Measurements from ENCODE around the gene ABHD4. TPM values are rescaled to one million over a fixed set of nuclear protein-coding genes. Genes with fewer than 3 reads are reported as not detected.

Gene ABHD4
- total RNA-seq, 1 donor from 2014 or later = 34.2 TPM

DNA sequence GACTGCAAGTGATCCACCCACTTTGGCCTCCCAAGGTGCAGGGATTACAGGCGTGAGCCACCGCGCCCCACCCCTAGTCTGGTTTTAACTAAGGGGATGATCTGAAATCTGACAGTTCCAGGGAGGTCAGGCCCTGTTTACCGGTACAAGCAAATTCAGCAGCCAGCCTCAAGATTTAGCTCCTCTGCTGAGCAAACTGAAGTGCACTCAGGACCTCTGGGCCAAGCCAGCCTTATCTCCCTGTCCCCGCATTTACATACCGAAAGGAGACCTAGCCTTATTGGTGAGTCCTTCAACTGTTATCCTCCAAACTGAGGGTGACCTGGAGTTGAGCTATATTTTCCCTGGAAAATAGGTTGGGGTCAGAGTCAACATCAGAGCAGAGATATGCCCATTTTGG, 835 bp upstream of the ABHD4 start:
- intact Hi-C loops (cut with DNase I) = no loop called here
- H3K9me3 ChIP-seq = no peaks in the 10 kb centered on the region
- ATAC-seq (no peak), DNase-seq (no peak)
- TF ChIP-seq, protein P1, sequence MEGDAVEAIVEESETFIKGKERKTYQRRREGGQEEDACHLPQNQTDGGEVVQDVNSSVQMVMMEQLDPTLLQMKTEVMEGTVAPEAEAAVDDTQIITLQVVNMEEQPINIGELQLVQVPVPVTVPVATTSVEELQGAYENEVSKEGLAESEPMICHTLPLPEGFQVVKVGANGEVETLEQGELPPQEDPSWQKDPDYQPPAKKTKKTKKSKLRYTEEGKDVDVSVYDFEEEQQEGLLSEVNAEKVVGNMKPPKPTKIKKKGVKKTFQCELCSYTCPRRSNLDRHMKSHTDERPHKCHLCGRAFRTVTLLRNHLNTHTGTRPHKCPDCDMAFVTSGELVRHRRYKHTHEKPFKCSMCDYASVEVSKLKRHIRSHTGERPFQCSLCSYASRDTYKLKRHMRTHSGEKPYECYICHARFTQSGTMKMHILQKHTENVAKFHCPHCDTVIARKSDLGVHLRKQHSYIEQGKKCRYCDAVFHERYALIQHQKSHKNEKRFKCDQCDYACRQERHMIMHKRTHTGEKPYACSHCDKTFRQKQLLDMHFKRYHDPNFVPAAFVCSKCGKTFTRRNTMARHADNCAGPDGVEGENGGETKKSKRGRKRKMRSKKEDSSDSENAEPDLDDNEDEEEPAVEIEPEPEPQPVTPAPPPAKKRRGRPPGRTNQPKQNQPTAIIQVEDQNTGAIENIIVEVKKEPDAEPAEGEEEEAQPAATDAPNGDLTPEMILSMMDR (IDR thresholded peaks at IDR 0.05) = no peak
- H3K4me3 ChIP-seq = no peak overlapping the region
- no peak overlapping the region for H3K27ac ChIP-seq
- H3K4me1 ChIP-seq = peaks cover 17% of the 10 kb centered on the region
- H3K27me3 ChIP-seq = no peaks in the 10 kb centered on the region
- H3K36me3 ChIP-seq = peaks cover 13% of the 10 kb centered on the region

DNA sequence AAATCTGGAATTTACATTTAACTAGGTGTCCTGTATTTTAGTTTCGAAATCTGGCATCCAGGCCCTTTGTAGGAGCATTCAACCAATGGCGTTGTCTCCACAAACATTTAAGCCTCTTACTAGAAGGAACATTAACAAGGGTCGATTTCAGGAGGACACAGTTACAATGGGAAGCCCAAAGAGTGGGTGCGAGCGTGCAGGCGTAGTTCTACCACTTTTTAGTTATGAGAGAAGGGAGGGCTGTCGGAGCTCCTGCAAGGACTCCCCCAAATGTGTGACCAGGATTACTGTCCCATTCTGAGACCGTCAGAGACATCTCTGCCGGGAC, 365 bp upstream of the ABHD4 start:
- Histone ChIP-seq H3K27ac (peak overlapping the region; percentile 90), H3K27me3 (no peaks in the 10 kb centered on the region), H3K36me3 (peaks cover 18% of the 10 kb centered on the region), H3K4me1 (peaks cover 17% of the 10 kb centered on the region), H3K4me3 (peak overlapping the region; percentile 89), H3K9me3 (no peaks in the 10 kb centered on the region)
- DNase-seq = no peak
- intact Hi-C loops (cut with DNase I) = no loop called here
- TF ChIP-seq, protein P1 (IDR thresholded peaks at IDR 0.05) = no peak
- ATAC-seq = peak; percentile 19

DNA sequence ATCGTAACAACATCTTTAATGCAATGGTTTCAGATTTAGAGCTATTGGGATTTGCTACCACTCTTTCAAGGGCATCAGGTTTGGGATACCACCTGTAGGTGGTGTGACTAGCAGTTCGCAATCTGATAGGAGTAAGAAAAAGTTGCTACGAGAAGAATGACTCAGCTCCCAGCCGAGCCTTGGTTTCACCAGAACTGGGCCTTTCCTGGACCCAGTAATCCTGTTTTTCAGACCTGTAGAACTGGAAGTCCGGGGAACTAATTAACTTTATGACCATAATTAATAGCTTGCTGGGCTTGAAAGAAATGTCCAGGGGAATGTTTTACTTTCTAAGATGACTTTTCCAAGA, 770 bp downstream of the ABHD4 start:
- ATAC-seq = peak; percentile 77
- peak overlapping the region; percentile 90 for H3K27ac ChIP-seq
- H3K4me3 ChIP-seq = peak overlapping the region; percentile 89
- peaks cover 17% of the 10 kb centered on the region for H3K4me1 ChIP-seq
- no peaks in the 10 kb centered on the region for H3K9me3 ChIP-seq
- DNase-seq = no peak
- TF ChIP-seq, protein P1 (IDR thresholded peaks at IDR 0.05) = peak; percentile 27
- intact Hi-C loops (cut with DNase I) = no loop called here
- H3K36me3 ChIP-seq = peaks cover 28% of the 10 kb centered on the region
- H3K27me3 ChIP-seq = no peaks in the 10 kb centered on the region

DNA sequence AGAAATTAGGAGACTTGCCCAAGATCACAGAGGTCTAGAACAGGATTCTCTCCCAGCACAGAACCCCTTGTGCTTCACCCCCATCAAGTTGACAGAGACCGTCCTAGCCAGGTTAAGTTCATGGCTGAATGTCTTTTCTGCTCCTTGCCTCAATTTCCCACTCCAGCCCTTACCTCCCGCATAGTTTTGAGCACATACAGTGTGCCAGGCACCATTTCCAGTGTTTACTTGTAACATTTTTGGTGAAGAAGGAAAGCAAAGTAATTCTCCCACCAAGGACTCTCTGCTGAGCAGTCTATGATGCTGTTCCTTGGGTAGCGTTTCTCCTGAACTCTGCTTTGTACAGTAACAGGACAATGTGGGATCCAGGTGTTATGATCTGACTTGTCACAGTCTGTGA, 1.2 kb downstream of the ABHD4 start:
- Histone ChIP-seq H3K27me3 (no peaks in the 10 kb centered on the region), H3K9me3 (no peaks in the 10 kb centered on the region), H3K27ac (peak overlapping the region; percentile 90), H3K4me3 (peak overlapping the region; percentile 89), H3K36me3 (peaks cover 33% of the 10 kb centered on the region), H3K4me1 (peaks cover 17% of the 10 kb centered on the region)
- intact Hi-C loops (cut with DNase I) = no loop called here
- ATAC-seq (no peak), DNase-seq (no peak)
- TF ChIP-seq, protein P1 (IDR thresholded peaks at IDR 0.05) = no peak

DNA sequence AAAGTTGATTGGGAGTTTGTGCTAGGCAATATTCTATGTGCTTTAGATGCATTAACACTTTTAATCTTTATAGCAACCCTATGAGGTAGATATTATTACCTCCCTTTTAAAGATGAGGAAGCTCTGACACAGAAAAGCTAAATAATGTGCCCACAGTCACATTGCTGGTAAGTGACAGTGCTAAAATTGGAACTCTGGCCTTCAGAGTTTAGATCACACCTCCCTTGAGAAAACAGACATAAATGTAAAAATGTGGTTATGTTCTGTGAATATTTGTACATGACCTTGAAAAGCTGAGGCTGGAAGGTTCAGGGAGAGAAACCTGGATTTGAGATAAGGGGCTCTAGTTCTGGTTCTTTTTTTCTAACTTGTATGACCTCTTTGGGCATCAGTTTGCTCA, 1.9 kb downstream of the ABHD4 start:
- ATAC-seq (no peak), DNase-seq (no peak)
- Histone ChIP-seq H3K27ac (no peak overlapping the region), H3K27me3 (no peaks in the 10 kb centered on the region), H3K4me1 (peaks cover 17% of the 10 kb centered on the region), H3K9me3 (no peaks in the 10 kb centered on the region), H3K36me3 (peaks cover 40% of the 10 kb centered on the region), H3K4me3 (no peak overlapping the region)
- TF ChIP-seq, protein P1 (IDR thresholded peaks at IDR 0.05) = no peak
- intact Hi-C loops (cut with DNase I) = no loop called here

DNA sequence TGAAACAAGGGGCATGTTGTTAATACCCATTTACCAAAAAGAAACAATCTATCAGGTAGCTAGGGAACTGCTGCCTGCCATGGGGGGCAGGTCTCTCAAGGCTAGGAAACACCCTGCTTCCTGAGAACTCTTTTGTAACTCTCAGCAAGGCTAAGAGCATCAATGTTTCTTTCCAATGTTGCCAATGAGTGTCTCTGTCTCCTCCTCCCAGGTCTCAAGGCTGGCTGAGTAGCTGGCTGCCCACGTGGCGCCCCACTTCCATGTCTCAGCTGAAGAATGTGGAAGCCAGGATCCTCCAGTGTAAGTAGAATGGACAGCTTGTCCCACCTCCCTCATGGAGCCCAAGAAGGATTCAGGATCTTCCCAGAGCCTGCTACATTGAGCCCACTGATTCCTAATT, 3.4 kb downstream of the ABHD4 start:
- peaks cover 17% of the 10 kb centered on the region for H3K4me1 ChIP-seq
- H3K9me3 ChIP-seq = no peaks in the 10 kb centered on the region
- DNase-seq (no peak), ATAC-seq (no peak)
- intact Hi-C loops (cut with DNase I) = no loop called here
- TF ChIP-seq, protein P1 (IDR thresholded peaks at IDR 0.05) = no peak
- H3K36me3 ChIP-seq = peaks cover 54% of the 10 kb centered on the region
- H3K27me3 ChIP-seq = no peaks in the 10 kb centered on the region
- no peak overlapping the region for H3K4me3 ChIP-seq
- H3K27ac ChIP-seq = no peak overlapping the region

Data from upper lobe of right lung (tissue), 1 donor.